B cell (primary cell): ENCODE results near the gene FAM149B1.

Experiments used
- EZH2 ChIP-seq: IDR thresholded peaks from 2 replicates; pipeline ENCODE4 v1.6.1; 2012; ENCODE audit warnings: borderline replicate concordance, low read depth, mild to moderate bottlenecking, moderate library complexity, low read length; ENCODE audit not compliant: insufficient read depth, poor library complexity, severe bottlenecking
- TF ChIP-seq, protein P1 (sequence below): fragments of 200-600 bp; IDR thresholded peaks from one replicate; pipeline ENCODE4 v1.8.0; 2022; ENCODE audit warnings: antibody characterized with exemption, mild to moderate bottlenecking

GRCh38 chr10:73244866-73245477, 77.1 kb downstream of the FAM149B1 start:
- TF ChIP-seq, protein P1, sequence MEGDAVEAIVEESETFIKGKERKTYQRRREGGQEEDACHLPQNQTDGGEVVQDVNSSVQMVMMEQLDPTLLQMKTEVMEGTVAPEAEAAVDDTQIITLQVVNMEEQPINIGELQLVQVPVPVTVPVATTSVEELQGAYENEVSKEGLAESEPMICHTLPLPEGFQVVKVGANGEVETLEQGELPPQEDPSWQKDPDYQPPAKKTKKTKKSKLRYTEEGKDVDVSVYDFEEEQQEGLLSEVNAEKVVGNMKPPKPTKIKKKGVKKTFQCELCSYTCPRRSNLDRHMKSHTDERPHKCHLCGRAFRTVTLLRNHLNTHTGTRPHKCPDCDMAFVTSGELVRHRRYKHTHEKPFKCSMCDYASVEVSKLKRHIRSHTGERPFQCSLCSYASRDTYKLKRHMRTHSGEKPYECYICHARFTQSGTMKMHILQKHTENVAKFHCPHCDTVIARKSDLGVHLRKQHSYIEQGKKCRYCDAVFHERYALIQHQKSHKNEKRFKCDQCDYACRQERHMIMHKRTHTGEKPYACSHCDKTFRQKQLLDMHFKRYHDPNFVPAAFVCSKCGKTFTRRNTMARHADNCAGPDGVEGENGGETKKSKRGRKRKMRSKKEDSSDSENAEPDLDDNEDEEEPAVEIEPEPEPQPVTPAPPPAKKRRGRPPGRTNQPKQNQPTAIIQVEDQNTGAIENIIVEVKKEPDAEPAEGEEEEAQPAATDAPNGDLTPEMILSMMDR, result no peak
- TF ChIP-seq EZH2, result no peak
